ENCODE results near the gene RGS7.

DNA sequence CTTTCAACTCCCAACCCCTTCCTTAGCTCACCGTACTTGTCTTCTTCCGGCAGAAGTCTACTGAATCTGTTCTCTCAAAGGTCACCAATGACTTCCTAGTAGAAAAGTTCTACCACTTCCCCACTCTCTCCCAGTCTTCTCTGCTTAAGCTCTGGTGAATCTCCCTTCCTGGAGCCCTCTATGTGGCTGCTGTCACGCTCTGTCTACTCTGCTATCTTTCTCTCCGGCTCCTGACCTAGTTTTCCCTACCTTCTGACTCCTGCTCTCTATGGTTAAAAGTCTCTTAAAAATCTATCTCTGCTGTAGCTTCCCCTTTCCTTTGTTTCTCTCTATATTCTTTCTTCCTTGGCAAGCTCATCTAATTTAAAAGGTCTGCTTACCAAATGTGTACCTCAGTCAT, 394.9 kb downstream of the RGS7 start:
- TF ChIP-seq, protein P1, sequence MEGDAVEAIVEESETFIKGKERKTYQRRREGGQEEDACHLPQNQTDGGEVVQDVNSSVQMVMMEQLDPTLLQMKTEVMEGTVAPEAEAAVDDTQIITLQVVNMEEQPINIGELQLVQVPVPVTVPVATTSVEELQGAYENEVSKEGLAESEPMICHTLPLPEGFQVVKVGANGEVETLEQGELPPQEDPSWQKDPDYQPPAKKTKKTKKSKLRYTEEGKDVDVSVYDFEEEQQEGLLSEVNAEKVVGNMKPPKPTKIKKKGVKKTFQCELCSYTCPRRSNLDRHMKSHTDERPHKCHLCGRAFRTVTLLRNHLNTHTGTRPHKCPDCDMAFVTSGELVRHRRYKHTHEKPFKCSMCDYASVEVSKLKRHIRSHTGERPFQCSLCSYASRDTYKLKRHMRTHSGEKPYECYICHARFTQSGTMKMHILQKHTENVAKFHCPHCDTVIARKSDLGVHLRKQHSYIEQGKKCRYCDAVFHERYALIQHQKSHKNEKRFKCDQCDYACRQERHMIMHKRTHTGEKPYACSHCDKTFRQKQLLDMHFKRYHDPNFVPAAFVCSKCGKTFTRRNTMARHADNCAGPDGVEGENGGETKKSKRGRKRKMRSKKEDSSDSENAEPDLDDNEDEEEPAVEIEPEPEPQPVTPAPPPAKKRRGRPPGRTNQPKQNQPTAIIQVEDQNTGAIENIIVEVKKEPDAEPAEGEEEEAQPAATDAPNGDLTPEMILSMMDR (conservative IDR thresholded peaks at IDR 0.05; ENCODE audit: low read length), result no peak
- TF ChIP-seq EZH2phosphoT487 (IDR thresholded peaks at IDR 0.05; ENCODE audit: borderline replicate concordance), result no peak
